GM18951 (cell line): ENCODE data around the gene ROBO3.

ENCODE experiments used
- POLR2A ChIP-seq: IDR thresholded peaks from 4 replicates; pipeline ENCODE4 v1.6.1; 2011; ENCODE audit warnings: mild to moderate bottlenecking; ENCODE audit not compliant: insufficient read length, insufficient read depth; ENCODE audit errors: extremely low read depth
- in situ Hi-C: fragments of 300-500 bp; cut with MboI; formaldehyde crosslinking; loops from one replicate; pipeline ENCODE4 v1.12.0; 2022; ENCODE audit warnings: low sequenced_read_pairs, mixed read lengths, inconsistent platforms; ENCODE audit not compliant: unreplicated experiment

Gene ROBO3

GRCh38 chr11:124918950-124919349 is 53.7 kb downstream of the ROBO3 start, which contains the start of gene HEPN1:
Gene HEPN1 (plus strand): TSS chr11:124919250.
- in situ Hi-C loops = no loop called here
- TF ChIP-seq POLR2A = no peak

GRCh38 chr11:124919898-124920297 is 54.7 kb downstream of the ROBO3 start:
- no peak for TF ChIP-seq POLR2A
- in situ Hi-C loops = no loop called here

- in situ Hi-C loops = no loop called here
- no peak for TF ChIP-seq POLR2A
These were observed 55.1 kb downstream of the ROBO3 start for GRCh38 chr11:124920356-124920755.

- TF ChIP-seq POLR2A = no peak
- in situ Hi-C loops = no loop called here
These were observed 55.8 kb downstream of the ROBO3 start for GRCh38 chr11:124920870-124921609.

GRCh38 chr11:124922831-124923230 is 57.6 kb downstream of the ROBO3 start:
- in situ Hi-C loops = no loop called here
- TF ChIP-seq POLR2A = no peak

GRCh38 chr11:124923296-124923695 is 58.1 kb downstream of the ROBO3 start:
- no peak for TF ChIP-seq POLR2A
- in situ Hi-C loops = no loop called here

GRCh38 chr11:124928942-124929665 is 63.9 kb downstream of the ROBO3 start:
- in situ Hi-C loops = no loop called here
- no peak for TF ChIP-seq POLR2A

- in situ Hi-C loops = no loop called here
These were observed 65.6 kb downstream of the ROBO3 start for GRCh38 chr11:124930799-124931198.

More at GRCh38 chr11:124930799-124931198, 65.6 kb downstream of the ROBO3 start:
- no peak for TF ChIP-seq POLR2A
